Esophagus squamous epithelium (tissue), 5 donors: Measurements from ENCODE around the gene CENPT. TPM values are rescaled to one million over a fixed set of nuclear protein-coding genes. Genes with fewer than 3 reads are reported as not detected.

Experiments
- DNase-seq: peaks from one replicate; lab custom pipeline; 2025; lab: John Stamatoyannopoulos, UW
- H3K27ac ChIP-seq, 4 donors: fragments of 200-600 bp; sonication (generic); one replicate each; pipeline ENCODE4 v1.5.1; 2016 to 2019; ENCODE audit warnings: mild to moderate bottlenecking in 1 of 4
- H3K27me3 ChIP-seq, 4 donors: fragments of 200-600 bp; sonication (generic); 1 replicate in 3 of 4; 2 replicates in 1 of 4; pipeline versions ENCODE4 v1.5.1 to v1.6.0; 2017 to 2021; ENCODE audit warnings: antibody characterized with exemption in 1 of 4
- H3K36me3 ChIP-seq, 3 donors: fragments of 200-600 bp; sonication (generic); one replicate each; pipeline ENCODE4 v1.5.1; 2016 to 2019
- H3K4me1 ChIP-seq, 3 donors: fragments of 200-600 bp; sonication (generic); one replicate each; pipeline ENCODE4 v1.5.1; 2017 to 2019
- H3K4me3 ChIP-seq, 4 donors: fragments of 200-600 bp; sonication (generic); 1 replicate in 3 of 4; 2 replicates in 1 of 4; pipeline ENCODE4 v1.5.1; 2016 to 2019; ENCODE audit warnings: mild to moderate bottlenecking in 2 of 4, moderate library complexity in 1 of 4
- H3K9me3 ChIP-seq, 3 donors: fragments of 200-600 bp; sonication (generic); one replicate each; pipeline ENCODE4 v1.5.1; 2016 to 2019
- WGBS, 2 donors: methylation state at CpG; one replicate each; pipeline ENCODE4 v1.1.5; 2018; 5-methylcytosine and 5-hydroxymethylcytosine counted together
- intact Hi-C: fragments of 100-400 bp; cut with DNase I; formaldehyde crosslinking; loops from one replicate; pipeline ENCODE4 v1.15.0; 2022
- small RNA-seq, 4 donors: library from RNA; depleted of rRNA; stranded (forward); fragments of <200 nt; gene quantifications; one replicate each; pipeline ENCODE3, GENCODE V24; 2016
- total RNA-seq, 4 donors: library from RNA; depleted of rRNA; stranded (reverse); fragments of >200 nt; gene quantifications; one replicate each; pipeline ENCODE4 v1.1.0, GENCODE V29; 2016
- TF ChIP-seq, protein P1 (sequence below), 6 experiments: fragments of 450-650 bp in 4 of 6; fragments of 200-600 bp in 2 of 6; sonication (generic) in 2 of 6; IDR thresholded peaks; one replicate each; pipeline ENCODE4 v1.5.1; 2016 to 2019; ENCODE audit warnings: antibody characterized with exemption in 6 of 6, mild to moderate bottlenecking in 4 of 6, moderate library complexity in 4 of 6
- donor health status: DM: yes; HTN: yes; CAD: no.

CENPT gene
- total RNA-seq, 4 donors from 2014 or later = 12.3 to 42.7 (median 19.6) TPM

DNA sequence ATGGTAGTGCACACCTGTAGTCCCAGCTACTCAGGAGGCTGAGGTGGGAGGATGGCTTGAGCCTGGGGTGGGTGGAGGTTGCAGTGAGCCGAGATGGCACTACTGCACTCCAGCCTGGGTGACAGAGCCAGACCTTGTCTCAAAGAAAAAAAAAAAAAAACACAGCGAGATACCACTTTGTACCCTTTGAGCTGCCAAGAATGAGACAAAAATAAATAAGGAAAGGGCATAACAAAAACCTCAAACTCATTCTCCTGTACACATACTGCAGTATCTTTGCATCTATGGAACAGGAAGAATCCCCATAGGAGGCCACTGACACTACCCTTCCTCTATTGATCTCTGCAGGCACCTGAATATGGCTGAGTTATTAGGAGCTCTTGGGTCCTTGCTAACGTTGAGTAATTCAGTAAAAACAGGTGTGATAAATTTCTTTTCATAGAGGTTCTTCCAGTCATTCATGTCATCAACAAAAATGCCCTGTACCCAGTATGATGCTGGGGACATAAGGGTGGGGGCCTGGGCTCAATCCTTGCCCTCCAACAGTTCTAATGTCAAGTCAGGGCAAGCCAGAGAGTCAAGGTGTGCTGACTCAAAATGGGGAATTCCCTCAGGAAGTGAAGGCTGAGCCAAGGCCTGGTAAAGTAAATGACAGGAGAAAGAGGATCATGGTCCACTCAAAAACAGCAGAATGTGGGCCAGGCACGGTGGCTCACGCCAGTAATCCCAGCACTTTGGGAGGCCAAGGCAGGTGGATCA is 68.1 kb downstream of the CENPT start:
- Histone ChIP-seq H3K27me3 (no peaks in the 10 kb centered on the region), H3K4me1 (peaks cover 7 to 37% (median 26%) of the 10 kb centered on the region in 3 donors), H3K27ac (peak overlapping the region in 2 of 4 donors; percentile 54 to 71), H3K36me3 (peaks cover 0 to 8% (median 0%) of the 10 kb centered on the region in 3 donors), H3K9me3 (no peaks in the 10 kb centered on the region), H3K4me3 (no peak overlapping the region)
- 36 to 62% methylated on average over 5 of the region's 5 CpGs for WGBS, 2 donors
- intact Hi-C loops = no loop called here
- TF ChIP-seq, protein P1, sequence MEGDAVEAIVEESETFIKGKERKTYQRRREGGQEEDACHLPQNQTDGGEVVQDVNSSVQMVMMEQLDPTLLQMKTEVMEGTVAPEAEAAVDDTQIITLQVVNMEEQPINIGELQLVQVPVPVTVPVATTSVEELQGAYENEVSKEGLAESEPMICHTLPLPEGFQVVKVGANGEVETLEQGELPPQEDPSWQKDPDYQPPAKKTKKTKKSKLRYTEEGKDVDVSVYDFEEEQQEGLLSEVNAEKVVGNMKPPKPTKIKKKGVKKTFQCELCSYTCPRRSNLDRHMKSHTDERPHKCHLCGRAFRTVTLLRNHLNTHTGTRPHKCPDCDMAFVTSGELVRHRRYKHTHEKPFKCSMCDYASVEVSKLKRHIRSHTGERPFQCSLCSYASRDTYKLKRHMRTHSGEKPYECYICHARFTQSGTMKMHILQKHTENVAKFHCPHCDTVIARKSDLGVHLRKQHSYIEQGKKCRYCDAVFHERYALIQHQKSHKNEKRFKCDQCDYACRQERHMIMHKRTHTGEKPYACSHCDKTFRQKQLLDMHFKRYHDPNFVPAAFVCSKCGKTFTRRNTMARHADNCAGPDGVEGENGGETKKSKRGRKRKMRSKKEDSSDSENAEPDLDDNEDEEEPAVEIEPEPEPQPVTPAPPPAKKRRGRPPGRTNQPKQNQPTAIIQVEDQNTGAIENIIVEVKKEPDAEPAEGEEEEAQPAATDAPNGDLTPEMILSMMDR (IDR thresholded peaks at IDR 0.05) = no peak
- no peak for DNase-seq

Small RNA genes within 50 kb of the gene (small RNA-seq; reads per million reads assigned to genes)
- gene AC040162.2 (0 reads per million in 4 donors), gene NRN1L (0 reads per million in 4 donors)

Other genes starting within 250 kb of the CENPT start
- 1 to 10 TPM in 2 of 4 donors, under 1 TPM in 2; 0.64 to 3.1 (median 1.6) TPM for gene CARMIL2, start 202.5 kb downstream of the CENPT start, total RNA-seq
- 10 to 100 TPM in 2 of 4 donors, 1 to 10 TPM in 2; 5.7 to 18.7 (median 8.8) TPM for gene ACD, start 187.4 kb downstream of the CENPT start, total RNA-seq
- gene PARD6A, start 186.7 kb downstream of the CENPT start, total RNA-seq = 1 to 10 TPM; 1.1 to 2.3 (median 2.1) TPM
- 10 to 100 TPM in 3 of 4 donors, 1 to 10 TPM in 1; 6.1 to 12.9 (median 12.2) TPM for gene ENKD1, start 180.9 kb downstream of the CENPT start, total RNA-seq
- 1 to 10 TPM in 3 of 4 donors, not detected in 1; 1.1 to 3.1 (median 2.4) TPM for gene C16orf86, start 180.9 kb downstream of the CENPT start, total RNA-seq
- gene GFOD2, start 128.4 kb downstream of the CENPT start, total RNA-seq = 10 to 100 TPM; 26.1 to 63.3 (median 37.3) TPM
- gene RANBP10, start 41.1 kb downstream of the CENPT start, total RNA-seq = 10 to 100 TPM in 2 of 4 donors, 1 to 10 TPM in 2; 6.4 to 12.9 (median 10.8) TPM
- gene TSNAXIP1, start 40.8 kb downstream of the CENPT start, total RNA-seq = under 1 TPM; 0.15 to 0.97 (median 0.72) TPM
- 10 to 100 TPM; 35.8 to 48.8 (median 42.1) TPM for gene THAP11, start 5.4 kb downstream of the CENPT start, total RNA-seq
- gene NUTF2, start 760 bp downstream of the CENPT start, total RNA-seq = 10 to 100 TPM; 41.4 to 85.1 (median 63.7) TPM
- 10 to 100 TPM; 26.5 to 46.9 (median 37.0) TPM for gene EDC4, start 25.4 kb upstream of the CENPT start, total RNA-seq
- gene NRN1L, start 37.2 kb upstream of the CENPT start, total RNA-seq = under 1 TPM in 2 of 4 donors, not detected in 2; 0.57 to 0.99 TPM
- gene PSKH1, start 45.6 kb upstream of the CENPT start, total RNA-seq = 10 to 100 TPM in 3 of 4 donors, 1 to 10 TPM in 1; 8.5 to 18.3 (median 13.8) TPM
- 1 to 10 TPM in 2 of 4 donors, not detected in 2; 1.2 to 1.8 TPM for gene CTRL, start 84.2 kb upstream of the CENPT start, total RNA-seq
- gene PSMB10, start 89.2 kb upstream of the CENPT start, total RNA-seq = 10 to 100 TPM; 20.7 to 28.4 (median 25.3) TPM
- 10 to 100 TPM in 1 of 4 donors, 1 to 10 TPM in 3; 1.2 to 12.4 (median 3.8) TPM for gene LCAT, start 96.4 kb upstream of the CENPT start, total RNA-seq
- 10 to 100 TPM in 2 of 4 donors, 1 to 10 TPM in 2; 7.4 to 29.8 (median 18.2) TPM for gene SLC12A4, start 120.9 kb upstream of the CENPT start, total RNA-seq
- not detected for gene DPEP3, start 132.8 kb upstream of the CENPT start, total RNA-seq
- 1 to 10 TPM in 2 of 4 donors, under 1 TPM in 1, not detected in 1; 0.18 to 6.2 (median 4.0) TPM for gene DPEP2, start 151.8 kb upstream of the CENPT start, total RNA-seq
- gene DPEP2NB, start 168.2 kb upstream of the CENPT start, total RNA-seq = not detected
- 10 to 100 TPM in 3 of 4 donors, 1 to 10 TPM in 1; 9.7 to 12.8 (median 11.6) TPM for gene DDX28, start 175.5 kb upstream of the CENPT start, total RNA-seq
- 10 to 100 TPM in 3 of 4 donors, 1 to 10 TPM in 1; 9.9 to 26.1 (median 14.7) TPM for gene DUS2, start 175.6 kb upstream of the CENPT start, total RNA-seq
- 10 to 100 TPM; 18.6 to 30.9 (median 20.5) TPM for gene NFATC3, start 237.7 kb upstream of the CENPT start, total RNA-seq